K562 (cell line): Measurements from ENCODE around the gene NR1H3. TPM values are rescaled to one million over a fixed set of nuclear protein-coding genes. Genes with fewer than 3 reads are reported as not detected.

Source experiments
- ATAC-seq: fragments of 200-7000 bp; cut with Tn5 transposase; 3 replicates; pipeline ENCODE4 v1.9.1; 2020; ENCODE audit warnings: moderate library complexity
- BruUV-seq: library from RNA; stranded (reverse); fragments of 400-500 nt; replicated peaks from 2 replicates; lab custom pipeline; 2021; lab: Mats Ljungman, UMichigan
- CTCF ChIA-PET: fragments of 300-600 bp; formaldehyde crosslinking; extraction: SDS; loops from one replicate; lab custom pipeline; 2021; ENCODE audit warnings: low intra/inter-chr PET ratio; lab: Yijun Ruan, JAX
- POLR2A ChIA-PET: fragments of 300-600, 350-650 bp; sonication (Branson Sonifier 250); formaldehyde crosslinking; extraction: SDS; loops from one replicate; lab custom pipeline; 2021; ENCODE audit warnings: antibody characterized with exemption, inconsistent platforms; lab: Yijun Ruan, JAX
- DNase-seq, 4 experiments: peaks; one replicate each; pipeline versions ENCODE4 v3.0.0 to v3.0.0-alpha.2; 2011 to 2018; ENCODE audit warnings: low spot score in 3 of 4, mixed read lengths in 3 of 4; ENCODE audit errors: extremely low read depth in 1 of 4
- FAIRE-seq: peaks from 2 replicates; lab custom pipeline; 2011; peaks lifted over from hg19 to GRCh38; lab: Jason Lieb, UNC
- H2AFZ ChIP-seq: 2 replicates; pipeline ENCODE4 v1.6.0; 2011; ENCODE audit warnings: low read depth, low read length, control low read depth, inconsistent platforms
- H3K27ac ChIP-seq: fragments of 200-600 bp; 3 replicates; pipeline ENCODE4 v1.8.0; 2011; ENCODE audit warnings: low read depth, mild to moderate bottlenecking, control low read depth, inconsistent platforms, low read length, moderate library complexity, mixed read lengths; ENCODE audit errors: extremely low read depth
- H3K27me3 ChIP-seq, 2 experiments: fragments of 300-600 bp in 1 of 2; 2 replicates in 1 of 2; 3 replicates in 1 of 2; pipeline versions ENCODE4 v1.6.0 to v1.8.0; 2011; ENCODE audit warnings: inconsistent platforms in 2 of 2, low read length in 2 of 2, mild to moderate bottlenecking in 1 of 2, mixed read lengths in 1 of 2, moderate library complexity in 1 of 2; ENCODE audit not compliant: control insufficient read depth in 2 of 2, insufficient read depth in 2 of 2
- H3K36me3 ChIP-seq: fragments of 300-600 bp; 3 replicates; pipeline ENCODE4 v1.8.0; 2011; ENCODE audit warnings: mild to moderate bottlenecking, low read length, inconsistent platforms; ENCODE audit not compliant: control insufficient read depth, insufficient read depth
- H3K4me1 ChIP-seq, 2 experiments: fragments of 200-600 bp in 1 of 2; replicated peaks in 1 of 2; 2 replicates in 1 of 2; 3 replicates in 1 of 2; pipeline versions ENCODE4 v1.5.1 to v1.8.0; 2011; ENCODE audit warnings: inconsistent platforms in 2 of 2, low read length in 2 of 2, mild to moderate bottlenecking in 1 of 2, mixed read lengths in 1 of 2, moderate library complexity in 1 of 2; ENCODE audit not compliant: control insufficient read depth in 2 of 2, insufficient read depth in 2 of 2
- H3K4me2 ChIP-seq: 2 replicates; pipeline ENCODE4 v1.6.1; 2011; ENCODE audit warnings: low read length, control low read depth, inconsistent platforms, mixed read lengths; ENCODE audit not compliant: insufficient read depth
- H3K4me3 ChIP-seq: fragments of 200-600 bp; sonication (generic), shearing (Covaris generic); 2 replicates; pipeline ENCODE4 v1.5.1; 2016; ENCODE audit warnings: control low read depth, inconsistent platforms
- H3K79me2 ChIP-seq: fragments of 200-600 bp; 3 replicates; pipeline ENCODE4 v1.8.0; 2011; ENCODE audit warnings: low read length, inconsistent platforms; ENCODE audit not compliant: control insufficient read depth, insufficient read depth
- H3K9ac ChIP-seq, 2 experiments: 2 replicates each; pipeline versions ENCODE4 v1.6.0 to v1.6.1; 2011; ENCODE audit warnings: low read depth in 2 of 2, low read length in 2 of 2, control low read depth in 1 of 2, inconsistent platforms in 1 of 2, mild to moderate bottlenecking in 1 of 2, mixed read lengths in 1 of 2; ENCODE audit not compliant: insufficient read depth in 1 of 2
- H3K9me1 ChIP-seq: one replicate; pipeline ENCODE4 v1.6.0; 2011; ENCODE audit warnings: inconsistent platforms, mild to moderate bottlenecking, low read length, moderate library complexity; ENCODE audit not compliant: control insufficient read depth, insufficient read depth
- H3K9me3 ChIP-seq: replicated peaks from 2 replicates; pipeline ENCODE4 v1.5.1; 2011; ENCODE audit warnings: low read depth, low read length, inconsistent platforms; ENCODE audit not compliant: control insufficient read depth, insufficient read depth
- H4K20me1 ChIP-seq: replicated peaks from 2 replicates; pipeline ENCODE4 v1.6.1; 2011; ENCODE audit warnings: low read length, inconsistent platforms, mixed read lengths; ENCODE audit not compliant: control insufficient read depth, insufficient read depth
- BACH1 ChIP-seq: fragments of 200-800 bp; sonication (Bioruptor generic); IDR thresholded peaks from 2 replicates; pipeline ENCODE4 v1.6.1; 2016; ENCODE audit warnings: missing genetic modification characterization, missing compliant biosample characterization
- HDAC3 ChIP-seq: fragments of 450-650 bp; IDR thresholded peaks from 2 replicates; pipeline ENCODE4 v1.6.1; 2018; ENCODE audit warnings: borderline replicate concordance, mild to moderate bottlenecking, moderate library complexity; ENCODE audit not compliant: partially characterized antibody
- HIVEP1 ChIP-seq: fragments of 250-450 bp; sonication (Bioruptor Pico); IDR thresholded peaks from 2 replicates; pipeline ENCODE4 v1.4.0; 2020; ENCODE audit warnings: mild to moderate bottlenecking
- IRF9 ChIP-seq: fragments of 450-650 bp; IDR thresholded peaks from 2 replicates; pipeline ENCODE4 v1.6.1; 2016; ENCODE audit warnings: missing biosample characterization, missing genetic modification characterization
- MAFF ChIP-seq: IDR thresholded peaks from 2 replicates; pipeline ENCODE4 v1.6.1; 2012; ENCODE audit warnings: low read length, improper control_type of control experiment
- MYBL2 ChIP-seq, 2 experiments: fragments of 450-650 bp in 1 of 2; sonication (generic) in 1 of 2; formaldehyde crosslinking in 1 of 2; IDR thresholded peaks; 2 replicates each; pipeline versions ENCODE4 v1.6.1 to v1.8.1; 2017 to 2022; ENCODE audit warnings: borderline replicate concordance in 1 of 2, inconsistent platforms in 1 of 2, low read depth in 1 of 2, mild to moderate bottlenecking in 1 of 2, missing genetic modification reagents in 1 of 2, moderate library complexity in 1 of 2
- RBFOX2 ChIP-seq: fragments of 200-400 bp; formaldehyde crosslinking; IDR thresholded peaks from 2 replicates; pipeline ENCODE4 v1.6.1; 2017; ENCODE audit warnings: low read depth, mild to moderate bottlenecking, low read length, moderate library complexity
- RUNX1 ChIP-seq: sonication (generic); IDR thresholded peaks from 2 replicates; pipeline ENCODE4 v1.6.1; 2016; ENCODE audit warnings: antibody characterized with exemption, low read depth
- SNRNP70 ChIP-seq: fragments of 200-400 bp; formaldehyde crosslinking; optimal IDR thresholded peaks from 2 replicates; pipeline ENCODE3; 2017; ENCODE audit warnings: low read depth, low read length
- ZNF165 ChIP-seq: fragments of 250-450 bp; sonication (Bioruptor Pico); IDR thresholded peaks from 2 replicates; pipeline ENCODE4 v1.4.0; 2020; ENCODE audit warnings: borderline replicate concordance
- WGBS: fragments of 100-300 bp; shearing (Covaris generic); methylation state at CpG from one replicate; pipeline ENCODE4 v1.1.6; 2016; ENCODE audit warnings: low coverage, mixed read lengths; ENCODE audit not compliant: insufficient coverage; ENCODE audit errors: missing lambda C conversion rate; 5-methylcytosine and 5-hydroxymethylcytosine counted together
- in situ Hi-C: fragments of 300-500 bp; cut with MboI; formaldehyde crosslinking; loops from 4 replicates; pipeline ENCODE4 v1.15.0; 2018; ENCODE audit warnings: inconsistent platforms, mixed read lengths
- intact Hi-C: fragments of 100-400 bp; cut with micrococcal nuclease; formaldehyde crosslinking; loops from 2 replicates; pipeline ENCODE4 v1.14.2; 2022
- polyA plus RNA-seq, 8 experiments: library from polyadenylated mRNA; depleted of rRNA in 4 of 8; stranded (reverse) in 5 of 8; unstranded in 3 of 8; fragments of >200 nt; fragmentation: Nextera tagmentation in 2 of 8; fragmentation: Illumina TruSeq in 1 of 8; extraction: Ambion mirVana in 2 of 8; extraction: Trizol in 1 of 8; gene quantifications; 2 replicates each; pipeline versions ENCODE4 v1.2.1 to v1.2.3, GENCODE V29; 2011 to 2014; ENCODE audit warnings: inconsistent platforms in 1 of 8, missing spikeins in 1 of 8
- total RNA-seq, 7 experiments: library from RNA; depleted of rRNA in 6 of 7; stranded (reverse); fragments of >200 nt in 6 of 7; fragmentation: Illumina TruSeq in 2 of 7; extraction: Trizol in 2 of 7; gene quantifications; 2 replicates each; pipeline versions ENCODE4 v1.2.1 to v1.2.3, GENCODE V29; 2011 to 2021; ENCODE audit warnings: low replicate concordance in 1 of 7
- TF ChIP-seq, protein P1 (sequence below), 2 experiments: IDR thresholded peaks; 2 replicates each; pipeline ENCODE4 v1.6.1; 2011; ENCODE audit warnings: borderline replicate concordance in 1 of 2, control low read depth in 1 of 2, low read depth in 1 of 2, low read length in 1 of 2, mild to moderate bottlenecking in 1 of 2, mixed read lengths in 1 of 2, moderate library complexity in 1 of 2; ENCODE audit not compliant: insufficient read depth in 1 of 2, insufficient read length in 1 of 2, poor library complexity in 1 of 2, severe bottlenecking in 1 of 2; ENCODE audit errors: extremely low read depth in 1 of 2
- TF ChIP-seq, protein P2 (sequence below): sonication (generic); formaldehyde crosslinking; IDR thresholded peaks from 2 replicates; pipeline ENCODE4 v1.8.1; 2023; ENCODE audit warnings: mild to moderate bottlenecking, missing genetic modification reagents, moderate library complexity

NR1H3 gene
- total and polyA plus RNA-seq, 9 of the 15 experiments (the other 6 are each of a cell fraction or from before 2014, with no cell fraction given): 8.2 to 26.0 (median 11.9) TPM

DNA sequence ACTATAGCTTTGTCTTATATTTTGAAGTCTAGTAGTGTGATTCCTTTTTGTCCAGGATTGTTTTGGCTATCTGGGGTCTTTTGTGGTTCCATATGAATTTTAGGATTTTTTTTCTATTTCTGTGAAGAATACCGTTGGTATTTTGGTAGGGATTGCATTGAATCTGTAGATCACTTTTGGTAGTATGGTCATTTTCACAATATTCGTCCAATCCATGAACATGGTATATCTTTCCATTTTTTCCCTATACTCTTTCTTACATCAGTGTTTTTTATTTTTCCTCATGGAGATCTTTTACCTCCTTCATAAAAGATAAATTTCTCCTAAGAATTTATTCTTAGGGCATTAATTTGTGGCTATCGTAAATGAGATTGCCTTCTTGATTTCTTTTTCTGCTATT is 41.3 kb downstream of the NR1H3 start:
- Histone ChIP-seq H3K9ac (no peak overlapping the region), H3K9me1 (no peaks in the 10 kb centered on the region), H2AFZ (no peak overlapping the region), H3K27me3 (no peaks in the 10 kb centered on the region), H3K79me2 (no peaks in the 10 kb centered on the region), H3K4me3 (no peak overlapping the region), H4K20me1 (no peaks in the 10 kb centered on the region), H3K36me3 (peaks cover 79% of the 10 kb centered on the region), H3K9me3 (no peaks in the 10 kb centered on the region), H3K27ac (no peak overlapping the region), H3K4me1 (no peaks in the 10 kb centered on the region), H3K4me2 (no peak overlapping the region)
- BruUV-seq: no TSS peak
- 98% methylated on average over 3 of the region's 3 CpGs for whole genome bisulfite sequencing
- no peak for TF ChIP-seq IRF9 (tag)
- TF ChIP-seq RUNX1: no peak
- TF ChIP-seq, protein P1, sequence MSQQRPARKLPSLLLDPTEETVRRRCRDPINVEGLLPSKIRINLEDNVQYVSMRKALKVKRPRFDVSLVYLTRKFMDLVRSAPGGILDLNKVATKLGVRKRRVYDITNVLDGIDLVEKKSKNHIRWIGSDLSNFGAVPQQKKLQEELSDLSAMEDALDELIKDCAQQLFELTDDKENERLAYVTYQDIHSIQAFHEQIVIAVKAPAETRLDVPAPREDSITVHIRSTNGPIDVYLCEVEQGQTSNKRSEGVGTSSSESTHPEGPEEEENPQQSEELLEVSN (IDR thresholded peaks at IDR 0.05; ENCODE audit: borderline replicate concordance in 1 of 2, extremely low read depth in 1 of 2, insufficient read depth in 1 of 2, insufficient read length in 1 of 2, low read depth in 1 of 2, low read length in 1 of 2, poor library complexity in 1 of 2, severe bottlenecking in 1 of 2): no peak
- TF ChIP-seq SNRNP70: no peak
- TF ChIP-seq, protein P2, sequence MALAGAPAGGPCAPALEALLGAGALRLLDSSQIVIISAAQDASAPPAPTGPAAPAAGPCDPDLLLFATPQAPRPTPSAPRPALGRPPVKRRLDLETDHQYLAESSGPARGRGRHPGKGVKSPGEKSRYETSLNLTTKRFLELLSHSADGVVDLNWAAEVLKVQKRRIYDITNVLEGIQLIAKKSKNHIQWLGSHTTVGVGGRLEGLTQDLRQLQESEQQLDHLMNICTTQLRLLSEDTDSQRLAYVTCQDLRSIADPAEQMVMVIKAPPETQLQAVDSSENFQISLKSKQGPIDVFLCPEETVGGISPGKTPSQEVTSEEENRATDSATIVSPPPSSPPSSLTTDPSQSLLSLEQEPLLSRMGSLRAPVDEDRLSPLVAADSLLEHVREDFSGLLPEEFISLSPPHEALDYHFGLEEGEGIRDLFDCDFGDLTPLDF (CRISPR knock-in tag): no peak
- no peak for TF ChIP-seq ZNF165 (CRISPR knock-in tag)
- no peak for TF ChIP-seq MAFF
- no peak for TF ChIP-seq HDAC3
- no peak for TF ChIP-seq MYBL2 (IDR thresholded peaks at IDR 0.05; ENCODE audit: low read depth)
- no peak for TF ChIP-seq MYBL2 (CRISPR knock-in tag; IDR thresholded peaks at IDR 0.05; ENCODE audit: borderline replicate concordance)
- no peak for TF ChIP-seq RBFOX2
- no peak for TF ChIP-seq HIVEP1 (CRISPR knock-in tag)
- no peak for TF ChIP-seq BACH1 (tag)
- FAIRE-seq (no peak), DNase-seq (no peak), ATAC-seq (no peak)
- in situ Hi-C loops: no loop called here
- intact Hi-C loops: no loop called here
- ChIA-PET CTCF (interaction anchor here (0.6 kb wide), 1 partner anchor 142 kb away, joined by 5 read pairs; no protein-coding TSS in a partner anchor), POLR2A (interaction anchor here (0.6 kb wide), 1 partner anchor 75 kb away, joined by 3 read pairs; no protein-coding TSS in a partner anchor)
